ENCODE measurements around the gene ABAT. TPM values are rescaled to one million over a fixed set of nuclear protein-coding genes. Genes with fewer than 3 reads are reported as not detected.
"Not testable (repeated sequence)": the region's sequence is repeated elsewhere in the genome, so short reads cannot be mapped to it uniquely, and the experiment has no call there.

The ABAT gene
- total RNA-seq, 2 donors from 2014 or later, result 9.2 to 24.2 TPM

GRCh38 chr16:8758022-8758421, 83.6 kb downstream of the ABAT start:
- intact Hi-C loops (cut with DNase I, micrococcal nuclease), result no loop called here
- no peak for ATAC-seq
- DNase-seq, result no peak

DNA sequence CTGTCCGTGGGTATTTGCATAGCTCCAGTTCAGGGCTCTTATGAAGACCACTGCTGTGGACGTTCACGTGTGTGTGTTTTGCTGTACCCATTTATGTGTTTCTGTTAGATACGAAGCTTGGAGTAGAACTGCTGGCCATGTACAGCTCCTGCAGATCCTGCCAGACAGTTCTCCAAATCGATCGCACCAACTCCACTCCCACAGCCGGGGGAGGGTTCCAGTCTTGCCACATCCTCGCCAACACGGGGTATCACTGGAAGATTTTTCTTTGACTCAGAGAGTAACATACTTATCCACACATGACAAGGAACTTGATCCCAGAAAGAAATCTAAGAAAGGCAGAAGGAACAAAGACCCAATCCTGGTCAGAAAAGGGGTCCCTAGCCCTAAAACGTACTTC, 85.6 kb downstream of the ABAT start:
- intact Hi-C loops (cut with DNase I, micrococcal nuclease), result no loop called here
- ATAC-seq (no peak), DNase-seq (no peak)

DNA sequence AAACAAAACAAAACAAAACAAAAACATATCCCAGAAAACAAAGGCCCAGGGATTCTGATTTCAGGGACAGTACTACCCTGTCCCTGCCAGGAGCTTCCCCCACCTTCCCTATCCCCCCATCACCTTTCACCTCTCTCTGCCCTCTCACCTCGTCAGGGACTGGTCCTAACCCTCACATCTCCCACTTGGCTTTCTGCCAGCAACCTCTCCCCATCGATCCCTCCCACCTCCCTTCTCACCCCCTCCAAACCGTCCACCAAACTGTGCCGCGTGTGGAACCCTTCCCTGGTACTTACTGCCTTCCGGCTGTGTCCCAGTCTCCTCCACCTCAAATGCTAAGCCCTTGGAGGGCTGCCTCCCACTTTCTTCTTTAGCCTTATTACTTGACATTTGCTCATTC, 86.7 kb downstream of the ABAT start:
- DNase-seq, result no peak
- ATAC-seq, result no peak
- intact Hi-C loops (cut with DNase I, micrococcal nuclease), result no loop called here

- intact Hi-C loops (cut with DNase I, micrococcal nuclease), result no loop called here
Observed at GRCh38 chr16:8762254-8762653, 87.8 kb downstream of the ABAT start.

DNA sequence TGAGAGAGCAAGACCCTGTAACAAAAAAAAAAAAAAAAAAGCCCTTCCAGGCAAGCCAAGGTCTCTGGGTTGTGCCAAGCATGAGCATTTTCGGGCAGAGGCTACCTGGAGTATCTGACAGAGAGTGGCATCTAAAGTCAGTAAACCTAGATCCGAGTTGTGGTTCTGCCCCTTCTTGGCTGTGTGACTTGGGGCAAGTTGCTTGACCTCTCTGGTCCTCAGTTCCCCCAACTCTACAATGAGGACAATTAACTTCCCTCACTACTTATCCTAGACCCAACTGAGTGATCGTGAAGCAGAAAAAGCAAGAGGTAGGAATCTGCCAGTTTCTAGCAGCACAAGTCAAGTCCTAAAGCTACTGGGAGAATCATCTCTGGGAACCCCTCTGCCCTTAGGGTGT, 88.7 kb downstream of the ABAT start:
- intact Hi-C loops (cut with DNase I, micrococcal nuclease), result no loop called here
- ATAC-seq, result no peak
- no peak for DNase-seq

More at GRCh38 chr16:8762254-8762653, 87.8 kb downstream of the ABAT start:
- ATAC-seq (no peak), DNase-seq (no peak)

- DNase-seq (no peak), ATAC-seq (no peak)
- intact Hi-C loops (cut with DNase I, micrococcal nuclease), result no loop called here
Observed at GRCh38 chr16:8763899-8764298, 89.5 kb downstream of the ABAT start.

- DNase-seq, result no peak
- intact Hi-C loops (cut with DNase I, micrococcal nuclease), result no loop called here
- ATAC-seq, result no peak
Observed at GRCh38 chr16:8764525-8765250, 90.3 kb downstream of the ABAT start.

DNA sequence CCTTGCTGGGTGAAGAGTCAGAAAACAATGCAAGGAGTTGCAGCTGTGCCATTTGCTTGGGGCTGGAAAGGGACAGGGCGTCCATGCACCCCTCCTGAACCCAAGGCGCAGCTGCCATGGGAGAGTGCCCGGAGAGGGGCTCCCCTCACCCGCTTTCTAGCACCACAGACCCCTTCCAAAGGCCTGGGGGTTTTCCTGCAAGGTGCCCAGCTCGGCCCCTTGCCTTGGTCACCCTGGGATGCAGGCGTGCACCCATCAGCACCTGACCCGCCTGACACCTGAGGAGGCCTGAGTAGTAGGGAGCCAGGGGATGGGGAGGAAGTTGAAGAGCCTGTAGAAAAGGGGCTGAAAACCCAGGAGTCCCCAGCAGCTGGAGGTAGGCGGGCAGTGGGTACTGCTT, 92.8 kb downstream of the ABAT start:
- DNase-seq (no peak), ATAC-seq (no peak)
- intact Hi-C loops (cut with DNase I, micrococcal nuclease), result no loop called here

DNA sequence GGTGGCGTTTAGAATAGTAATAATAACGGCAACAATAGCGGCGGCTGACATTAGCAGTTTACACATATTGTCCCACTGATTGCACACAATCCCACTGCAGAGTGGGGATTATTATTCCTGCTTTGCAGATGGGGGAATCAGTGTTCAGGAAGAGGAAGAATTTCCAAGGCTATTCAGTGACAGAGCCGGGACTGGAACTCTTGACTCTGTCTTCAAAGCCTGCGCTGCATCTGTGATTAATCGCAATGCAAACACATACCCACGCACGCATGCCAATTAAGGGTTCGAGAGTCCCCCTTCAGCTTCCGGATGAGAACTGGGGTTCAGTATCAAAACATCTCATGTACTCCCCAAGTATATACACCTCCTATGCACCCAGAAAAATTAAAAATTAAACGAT, 93.9 kb downstream of the ABAT start:
- DNase-seq, result no peak
- no peak for ATAC-seq
- intact Hi-C loops (cut with DNase I, micrococcal nuclease), result no loop called here

GRCh38 chr16:8768692-8769091, 94.3 kb downstream of the ABAT start:
- intact Hi-C loops (cut with DNase I, micrococcal nuclease), result no loop called here
- DNase-seq (no peak), ATAC-seq (no peak)

- intact Hi-C loops (cut with DNase I, micrococcal nuclease), result no loop called here
- DNase-seq, result no peak
- ATAC-seq, result no peak
Observed at GRCh38 chr16:8773537-8773936, 99.1 kb downstream of the ABAT start.

DNA sequence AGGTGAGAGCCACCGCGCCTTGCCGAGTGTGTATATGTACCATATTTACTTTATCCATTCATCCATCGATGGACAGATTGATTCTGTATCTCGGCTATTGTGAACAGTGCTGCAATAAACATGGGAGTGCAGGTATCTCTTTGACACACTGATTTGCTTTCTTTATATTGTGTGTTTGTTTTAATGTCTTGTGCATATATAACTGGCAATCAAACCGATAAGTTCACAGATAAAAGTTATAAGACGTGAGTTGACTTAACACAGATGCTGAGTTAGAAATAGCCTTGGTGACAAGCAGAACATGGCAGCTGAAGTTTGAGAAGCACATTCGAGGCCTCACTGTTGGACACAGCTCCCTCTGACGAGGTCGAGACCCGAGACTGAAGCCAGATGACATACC, 99.8 kb downstream of the ABAT start:
- DNase-seq (no peak), ATAC-seq (peak; percentile 93)
- intact Hi-C loops (cut with DNase I, micrococcal nuclease), result no loop called here

DNA sequence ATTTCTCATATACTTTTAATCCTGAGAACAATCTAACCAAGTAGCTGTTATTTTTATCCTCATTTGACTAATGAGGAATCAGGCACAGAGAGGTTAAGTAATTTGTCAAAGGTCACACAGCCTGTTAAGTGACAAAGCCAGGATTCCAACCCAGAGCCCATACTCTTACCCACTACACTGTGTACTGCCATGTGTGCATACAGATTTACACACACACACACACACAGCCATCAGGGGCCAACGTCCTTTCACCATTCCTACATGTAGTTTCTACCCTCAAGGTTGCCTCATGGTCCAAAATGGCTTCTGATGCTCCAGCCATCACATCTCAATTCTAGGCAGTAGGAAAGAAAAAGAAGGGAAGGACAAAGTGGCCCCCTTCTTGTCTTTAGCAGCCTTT, 100.9 kb downstream of the ABAT start:
- ATAC-seq (no peak), DNase-seq (no peak)
- intact Hi-C loops (cut with DNase I, micrococcal nuclease), result no loop called here

DNA sequence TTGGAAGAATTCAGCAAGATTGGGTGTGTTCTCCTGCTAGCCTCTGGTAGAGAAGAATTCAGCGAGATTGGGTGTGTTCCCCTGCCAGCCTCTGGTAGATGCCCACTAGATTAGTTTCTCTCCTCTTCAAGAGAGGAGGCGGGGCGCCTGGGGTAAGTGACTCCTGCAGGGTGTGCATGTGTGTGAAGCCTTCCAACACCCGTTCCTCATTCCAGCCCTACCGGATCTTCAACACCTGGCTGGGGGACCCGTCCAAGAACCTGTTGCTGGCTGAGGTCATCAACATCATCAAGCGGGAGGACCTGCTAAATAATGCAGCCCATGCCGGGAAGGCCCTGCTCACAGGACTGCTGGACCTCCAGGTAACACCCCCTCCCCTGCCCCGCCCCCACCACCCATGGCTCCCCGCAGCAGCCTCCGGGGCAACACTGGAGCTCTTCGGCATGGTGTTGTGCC, 101.7 kb downstream of the ABAT start:
- intact Hi-C loops (cut with DNase I, micrococcal nuclease), result no loop called here
- no peak for ATAC-seq

GRCh38 chr16:8777217-8777616, 102.8 kb downstream of the ABAT start:
- ATAC-seq (no peak), DNase-seq (no peak)
- intact Hi-C loops (cut with DNase I, micrococcal nuclease), result no loop called here

More for the DNA sequence above, 101.7 kb downstream of the ABAT start:
- peak in 1 of 2 donors; percentile 31 for DNase-seq

- ATAC-seq, result no peak
- intact Hi-C loops (cut with DNase I, micrococcal nuclease), result no loop called here
- no peak for DNase-seq
Observed at GRCh38 chr16:8781797-8782196, 107.4 kb downstream of the ABAT start.

DNA sequence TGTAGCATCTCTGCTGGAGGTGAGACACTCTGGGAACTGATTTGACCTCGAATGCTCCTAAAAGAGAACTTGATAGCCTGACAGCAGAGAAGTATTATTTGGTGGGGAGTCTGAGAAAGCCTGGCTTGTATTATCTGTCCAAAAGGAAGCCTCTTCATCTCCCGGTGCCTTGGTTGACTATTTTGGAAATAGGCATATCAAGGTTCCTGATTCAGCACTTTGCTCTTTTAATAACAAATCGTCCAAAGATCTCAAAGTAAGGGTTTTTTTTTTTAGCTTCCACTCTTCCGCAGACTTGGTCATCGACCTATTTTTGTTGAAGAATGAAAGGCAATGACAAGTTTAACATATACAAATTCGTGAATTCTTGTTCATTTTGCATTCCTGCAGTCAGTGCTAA, 108.3 kb downstream of the ABAT start:
- DNase-seq (no peak), ATAC-seq (no peak)
- intact Hi-C loops (cut with DNase I, micrococcal nuclease), result no loop called here

DNA sequence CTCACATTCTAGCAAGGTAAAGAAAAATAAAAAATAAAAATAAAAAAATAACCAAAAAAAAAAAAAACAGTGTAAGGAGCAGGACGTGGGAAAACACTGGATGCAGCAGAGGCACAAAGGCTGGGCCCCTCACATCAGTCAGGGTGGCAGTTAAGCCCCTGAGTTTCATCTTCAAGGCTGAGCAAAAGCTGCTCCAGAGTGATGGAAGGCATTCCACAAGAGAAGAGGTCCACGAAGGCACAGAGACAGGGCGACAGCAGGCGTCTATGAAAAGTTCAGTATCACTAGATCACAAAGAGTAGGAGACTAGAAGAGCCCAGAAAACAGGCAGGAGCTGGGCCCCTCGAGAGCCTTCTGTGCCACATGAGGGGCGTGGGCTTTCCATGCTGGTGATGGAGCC, 111.0 kb downstream of the ABAT start:
- ATAC-seq (no peak), DNase-seq (no peak)
- intact Hi-C loops (cut with DNase I, micrococcal nuclease), result no loop called here

GRCh38 chr16:8786316-8786715, 111.9 kb downstream of the ABAT start:
- intact Hi-C loops (cut with DNase I, micrococcal nuclease); DNase-seq; ATAC-seq: not testable (repeated sequence)

- peak; percentile 95 for ATAC-seq
- DNase-seq, result peak; percentile 43 to 52
- intact Hi-C loops (cut with DNase I, micrococcal nuclease), result no loop called here
Observed at GRCh38 chr16:8788578-8789172, 114.3 kb downstream of the ABAT start.

GRCh38 chr16:8795091-8795490, 120.7 kb downstream of the ABAT start:
- DNase-seq (no peak), ATAC-seq (no peak)
- intact Hi-C loops (cut with DNase I, micrococcal nuclease), result loop anchor here in 1 of 2 donors (10.0 kb wide), 2 partner anchors 120 to 220 kb away; partner anchors contain the start of gene ABAT

All from left colon (tissue), 2 donors.